ENCODE measurements around the gene ESR1. TPM values are rescaled to one million over a fixed set of nuclear protein-coding genes. Genes with fewer than 3 reads are reported as not detected.
"Not testable (repeated sequence)": the region's sequence is repeated elsewhere in the genome, so short reads cannot be mapped to it uniquely, and the experiment has no call there.

The ESR1 gene
- total RNA-seq, 1 experiment from 2014 or later, result 0.98 TPM

- no peak for TF ChIP-seq MXD4 (CRISPR knock-in tag; IDR thresholded peaks at IDR 0.05; ENCODE audit: borderline replicate concordance)
- no peak for TF ChIP-seq ZNF512 (CRISPR knock-in tag; IDR thresholded peaks at IDR 0.05; ENCODE audit: borderline replicate concordance)
- TF ChIP-seq ARID4B (CRISPR knock-in tag; IDR thresholded peaks at IDR 0.05; ENCODE audit: borderline replicate concordance), result no peak
- TF ChIP-seq ZNF317 (CRISPR knock-in tag; IDR thresholded peaks at IDR 0.05; ENCODE audit: borderline replicate concordance, low read depth), result no peak
Observed at GRCh38 chr6:152071318-152071717, 263.8 kb downstream of the ESR1 start (continued).

DNA sequence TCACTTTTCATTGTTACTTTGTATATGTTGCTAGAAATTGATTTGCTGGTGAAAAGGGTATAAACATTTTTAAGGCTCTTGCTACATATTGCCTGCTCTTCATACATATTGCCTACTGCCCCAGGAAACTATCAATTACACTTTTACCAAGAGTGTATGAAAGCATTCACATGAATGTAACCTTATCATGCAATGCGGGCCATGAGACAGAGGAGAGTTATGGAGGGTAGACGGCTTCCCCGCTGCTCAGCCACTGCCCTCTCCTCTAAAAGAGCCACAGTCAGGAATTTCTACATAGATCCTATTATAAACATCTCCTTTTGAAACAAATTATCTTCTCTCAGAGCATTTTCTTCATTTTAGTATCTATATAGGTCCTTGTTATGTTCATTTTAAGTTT is 264.4 kb downstream of the ESR1 start:
- H3K4me1 Mint-ChIP-seq, result no peaks in the 10 kb centered on the region
- DNase-seq (ENCODE audit: low spot score), result no peak
- no peak for ATAC-seq
- ChIA-PET CTCF (no interaction called here), POLR2A (no interaction called here)
- H3K4me3 Mint-ChIP-seq, result no peak overlapping the region
- no peaks in the 10 kb centered on the region for H3K27me3 Mint-ChIP-seq (ENCODE audit: low read depth)
- peaks cover 30% of the 10 kb centered on the region for H3K9me3 Mint-ChIP-seq
- H3K36me3 Mint-ChIP-seq, result peaks cover 26% of the 10 kb centered on the region
- TF ChIP-seq ATF1 (CRISPR knock-in tag; IDR thresholded peaks at IDR 0.05), result no peak
- TF ChIP-seq PRRX2 (CRISPR knock-in tag; IDR thresholded peaks at IDR 0.05), result no peak
- TF ChIP-seq OVOL2 (CRISPR knock-in tag; IDR thresholded peaks at IDR 0.05; ENCODE audit: borderline replicate concordance), result no peak
- TF ChIP-seq, protein P1, sequence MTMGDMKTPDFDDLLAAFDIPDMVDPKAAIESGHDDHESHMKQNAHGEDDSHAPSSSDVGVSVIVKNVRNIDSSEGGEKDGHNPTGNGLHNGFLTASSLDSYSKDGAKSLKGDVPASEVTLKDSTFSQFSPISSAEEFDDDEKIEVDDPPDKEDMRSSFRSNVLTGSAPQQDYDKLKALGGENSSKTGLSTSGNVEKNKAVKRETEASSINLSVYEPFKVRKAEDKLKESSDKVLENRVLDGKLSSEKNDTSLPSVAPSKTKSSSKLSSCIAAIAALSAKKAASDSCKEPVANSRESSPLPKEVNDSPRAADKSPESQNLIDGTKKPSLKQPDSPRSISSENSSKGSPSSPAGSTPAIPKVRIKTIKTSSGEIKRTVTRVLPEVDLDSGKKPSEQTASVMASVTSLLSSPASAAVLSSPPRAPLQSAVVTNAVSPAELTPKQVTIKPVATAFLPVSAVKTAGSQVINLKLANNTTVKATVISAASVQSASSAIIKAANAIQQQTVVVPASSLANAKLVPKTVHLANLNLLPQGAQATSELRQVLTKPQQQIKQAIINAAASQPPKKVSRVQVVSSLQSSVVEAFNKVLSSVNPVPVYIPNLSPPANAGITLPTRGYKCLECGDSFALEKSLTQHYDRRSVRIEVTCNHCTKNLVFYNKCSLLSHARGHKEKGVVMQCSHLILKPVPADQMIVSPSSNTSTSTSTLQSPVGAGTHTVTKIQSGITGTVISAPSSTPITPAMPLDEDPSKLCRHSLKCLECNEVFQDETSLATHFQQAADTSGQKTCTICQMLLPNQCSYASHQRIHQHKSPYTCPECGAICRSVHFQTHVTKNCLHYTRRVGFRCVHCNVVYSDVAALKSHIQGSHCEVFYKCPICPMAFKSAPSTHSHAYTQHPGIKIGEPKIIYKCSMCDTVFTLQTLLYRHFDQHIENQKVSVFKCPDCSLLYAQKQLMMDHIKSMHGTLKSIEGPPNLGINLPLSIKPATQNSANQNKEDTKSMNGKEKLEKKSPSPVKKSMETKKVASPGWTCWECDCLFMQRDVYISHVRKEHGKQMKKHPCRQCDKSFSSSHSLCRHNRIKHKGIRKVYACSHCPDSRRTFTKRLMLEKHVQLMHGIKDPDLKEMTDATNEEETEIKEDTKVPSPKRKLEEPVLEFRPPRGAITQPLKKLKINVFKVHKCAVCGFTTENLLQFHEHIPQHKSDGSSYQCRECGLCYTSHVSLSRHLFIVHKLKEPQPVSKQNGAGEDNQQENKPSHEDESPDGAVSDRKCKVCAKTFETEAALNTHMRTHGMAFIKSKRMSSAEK (CRISPR knock-in tag; IDR thresholded peaks at IDR 0.05; ENCODE audit: borderline replicate concordance), result no peak
- no peak for TF ChIP-seq ZBTB43 (CRISPR knock-in tag; IDR thresholded peaks at IDR 0.05)
- no peak overlapping the region for H3K27ac Mint-ChIP-seq

DNA sequence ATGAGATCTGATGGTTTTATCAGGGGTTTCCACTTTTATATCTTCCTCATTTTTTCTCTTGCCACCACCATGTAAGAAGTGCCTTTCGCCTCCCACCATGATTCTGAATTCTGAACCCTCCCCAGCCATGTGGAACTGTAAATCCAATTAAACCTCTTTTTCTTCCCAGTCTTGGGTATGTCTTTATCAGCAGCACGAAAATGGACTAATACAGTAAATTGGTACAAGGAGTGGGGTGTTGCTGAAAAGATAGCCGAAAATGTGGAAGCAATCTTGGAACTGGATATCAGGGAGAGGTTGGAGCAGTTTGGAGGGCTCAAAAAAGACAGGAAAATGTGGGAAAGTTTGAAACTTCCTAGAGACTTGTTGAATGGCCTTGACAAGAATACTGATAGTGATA is 268.8 kb downstream of the ESR1 start:
- peaks cover 31% of the 10 kb centered on the region for H3K9me3 Mint-ChIP-seq
- POLR2A ChIA-PET; DNase-seq (ENCODE audit: low spot score); CTCF ChIA-PET; H3K27ac Mint-ChIP-seq; H3K4me1 Mint-ChIP-seq; H3K4me3 Mint-ChIP-seq; ATAC-seq; H3K27me3 Mint-ChIP-seq (ENCODE audit: low read depth): not testable (repeated sequence)
- peaks cover 27% of the 10 kb centered on the region for H3K36me3 Mint-ChIP-seq
